PC-3 (cell line): ENCODE data around the gene PLA2G4C. TPM values are rescaled to one million over a fixed set of nuclear protein-coding genes. Genes with fewer than 3 reads are reported as not detected.

Source experiments
- ATAC-seq: fragments of 200-7000 bp; cut with Tn5 transposase; 2 replicates; pipeline ENCODE4 v1.9.1; 2020; ENCODE audit warnings: mild to moderate bottlenecking, moderate library complexity
- BruUV-seq: library from RNA; stranded (reverse); fragments of 400-500 nt; replicated peaks from 2 replicates; lab custom pipeline; 2021; lab: Mats Ljungman, UMichigan
- CTCF ChIA-PET: fragments of 300-600 bp; sonication (Branson Sonifier 250); formaldehyde crosslinking; loops from one replicate; lab custom pipeline; 2022; ENCODE audit warnings: antibody characterized with exemption; lab: Charles Lee
- POLR2A ChIA-PET: fragments of 300-600 bp; sonication (Branson Sonifier 250); formaldehyde crosslinking; loops from one replicate; lab custom pipeline; 2022; ENCODE audit warnings: antibody characterized with exemption; ENCODE audit not compliant: unreplicated experiment; lab: Charles Lee
- DNase-seq: peaks from one replicate; pipeline ENCODE4 v3.0.0-alpha.2; 2015
- H2AFZ ChIP-seq: fragments of 300-600 bp; sonication (generic); 2 replicates; pipeline ENCODE4 v1.6.0; 2016; ENCODE audit warnings: antibody characterized with exemption, low read length
- H3F3A ChIP-seq: fragments of 300-600 bp; sonication (generic); one replicate; pipeline ENCODE4 v1.6.0; 2017; ENCODE audit warnings: antibody characterized with exemption, low read length, control low read depth, mild to moderate bottlenecking; ENCODE audit not compliant: unreplicated experiment
- H3K27ac ChIP-seq: fragments of 300-600 bp; sonication (generic); 2 replicates; pipeline ENCODE4 v1.5.1; 2016; ENCODE audit warnings: mild to moderate bottlenecking, low read length
- H3K27me3 ChIP-seq: fragments of 300-600 bp; sonication (generic); 2 replicates; pipeline ENCODE4 v1.6.1; 2016; ENCODE audit warnings: low read length, mixed read lengths
- H3K36me3 ChIP-seq: fragments of 300-600 bp; sonication (generic); 2 replicates; pipeline ENCODE4 v1.6.1; 2016; ENCODE audit warnings: low read depth, mixed run types, low read length, mixed read lengths
- H3K4me1 ChIP-seq: fragments of 300-600 bp; sonication (generic); 2 replicates; pipeline ENCODE4 v1.5.1; 2016; ENCODE audit warnings: low read length; ENCODE audit not compliant: insufficient read depth
- H3K4me2 ChIP-seq: fragments of 300-600 bp; sonication (generic); 2 replicates; pipeline ENCODE4 v1.6.0; 2016; ENCODE audit warnings: low read length
- H3K4me3 ChIP-seq: fragments of 300-600 bp; sonication (generic); 2 replicates; pipeline ENCODE4 v1.5.1; 2016; ENCODE audit warnings: mild to moderate bottlenecking, low read length, mixed read lengths
- H3K79me2 ChIP-seq: fragments of 300-600 bp; sonication (generic); 2 replicates; pipeline ENCODE4 v1.6.1; 2017; ENCODE audit warnings: low read length, mixed read lengths
- H3K9ac ChIP-seq: fragments of 300-600 bp; sonication (generic); 2 replicates; pipeline ENCODE4 v1.6.0; 2016; ENCODE audit warnings: mild to moderate bottlenecking, low read length
- H3K9me2 ChIP-seq: fragments of 300-600 bp; sonication (generic); replicated peaks from 2 replicates; pipeline ENCODE4 v1.6.1; 2016; ENCODE audit warnings: mixed run types, low read length, mixed read lengths
- H3K9me3 ChIP-seq: fragments of 300-600 bp; sonication (generic); 2 replicates; pipeline ENCODE4 v1.6.1; 2016; ENCODE audit warnings: low read length, mixed read lengths
- H4K20me1 ChIP-seq: fragments of 300-600 bp; sonication (generic); 2 replicates; pipeline ENCODE4 v1.6.1; 2016; ENCODE audit warnings: low read length, mixed read lengths
- CTCF ChIP-seq: fragments of 300-600 bp; sonication (generic); conservative IDR thresholded peaks from 2 replicates; pipeline ENCODE4 v1.5.1; 2017; ENCODE audit warnings: antibody characterized with exemption, low read depth, mild to moderate bottlenecking, low read length
- EZH2 ChIP-seq: fragments of 300-600 bp; sonication (generic); IDR thresholded peaks from one replicate; pipeline ENCODE4 v1.6.1; 2017; ENCODE audit warnings: antibody characterized with exemption, mild to moderate bottlenecking, low read length; ENCODE audit not compliant: unreplicated experiment
- EZH2phosphoT487 ChIP-seq: fragments of 300-600 bp; sonication (generic); IDR thresholded peaks from 2 replicates; pipeline ENCODE4 v1.6.1; 2018; ENCODE audit warnings: mild to moderate bottlenecking, antibody characterized with exemption, low read length, borderline replicate concordance
- intact Hi-C: fragments of 100-400 bp; cut with micrococcal nuclease; formaldehyde crosslinking; loops from 2 replicates; pipeline ENCODE4 v1.9.0; 2023
- total RNA-seq: library from RNA; depleted of rRNA; stranded (reverse); fragments of >200 nt; gene quantifications from 2 replicates; pipeline ENCODE4 v1.2.3, GENCODE V29; 2014

The PLA2G4C gene
- total RNA-seq, 1 experiment from 2014 or later, result 2.6 TPM

- H2AFZ ChIP-seq, result no peak overlapping the region
- TF ChIP-seq EZH2, result no peak
- TF ChIP-seq EZH2phosphoT487, result no peak
- no peak for TF ChIP-seq CTCF
- no peak for ATAC-seq
- ChIA-PET POLR2A (no interaction called here), CTCF (no interaction called here)
- no peaks in the 10 kb centered on the region for H3K4me1 ChIP-seq
- H4K20me1 ChIP-seq, result no peaks in the 10 kb centered on the region
- no peak overlapping the region for H3K4me3 ChIP-seq
- no TSS peak for BruUV-seq
- no peak overlapping the region for H3K9ac ChIP-seq
- DNase-seq, result no peak
- H3K27ac ChIP-seq, result no peak overlapping the region
- H3F3A ChIP-seq, result no peaks in the 10 kb centered on the region
- peaks cover 8% of the 10 kb centered on the region; the same call in 1 of the 2 replicates for H3K27me3 ChIP-seq
- H3K36me3 ChIP-seq, result no peaks in the 10 kb centered on the region
- intact Hi-C loops, result no loop called here
- H3K4me2 ChIP-seq, result no peak overlapping the region
- H3K9me3 ChIP-seq, result peaks cover 4% of the 10 kb centered on the region; the same call in 1 of the 2 replicates
- no peaks in the 10 kb centered on the region for H3K79me2 ChIP-seq
- H3K9me2 ChIP-seq, result no peaks in the 10 kb centered on the region
Observed at GRCh38 chr19:48036765-48037164, 73.9 kb downstream of the PLA2G4C start.

GRCh38 chr19:48033604-48034003 is 77.0 kb downstream of the PLA2G4C start:
- ChIA-PET POLR2A (no interaction called here), CTCF (no interaction called here)
- H3F3A ChIP-seq, result no peaks in the 10 kb centered on the region
- H3K4me2 ChIP-seq, result no peak overlapping the region
- H3K9me2 ChIP-seq, result no peaks in the 10 kb centered on the region
- H3K27me3 ChIP-seq, result no peaks in the 10 kb centered on the region
- no peaks in the 10 kb centered on the region for H3K79me2 ChIP-seq
- no peak overlapping the region for H2AFZ ChIP-seq
- peaks cover 4% of the 10 kb centered on the region; the same call in 1 of the 2 replicates for H3K9me3 ChIP-seq
- H4K20me1 ChIP-seq, result no peaks in the 10 kb centered on the region
- H3K4me1 ChIP-seq, result no peaks in the 10 kb centered on the region
- no peak for TF ChIP-seq EZH2phosphoT487
- no peak for TF ChIP-seq CTCF
- no peak for TF ChIP-seq EZH2
- intact Hi-C loops, result no loop called here
- no peaks in the 10 kb centered on the region for H3K36me3 ChIP-seq
- ATAC-seq (no peak), DNase-seq (no peak)
- no peak overlapping the region for H3K9ac ChIP-seq
- H3K4me3 ChIP-seq, result no peak overlapping the region
- BruUV-seq, result no TSS peak
- no peak overlapping the region for H3K27ac ChIP-seq

- BruUV-seq, result no TSS peak
- Histone ChIP-seq H3K9me3 (no peaks in the 10 kb centered on the region), H3F3A (no peaks in the 10 kb centered on the region), H3K36me3 (no peaks in the 10 kb centered on the region), H3K4me1 (no peaks in the 10 kb centered on the region), H3K4me2 (no peak overlapping the region), H4K20me1 (no peaks in the 10 kb centered on the region), H3K27me3 (0 out of 2 replicates have a peak, but pooled peaks cover under 1% of the 10 kb centered on the region), H3K27ac (no peak overlapping the region), H3K79me2 (no peaks in the 10 kb centered on the region), H3K9ac (no peak overlapping the region), H3K4me3 (no peak overlapping the region), H3K9me2 (no peaks in the 10 kb centered on the region), H2AFZ (no peak overlapping the region)
- TF ChIP-seq EZH2 (no peak), EZH2phosphoT487 (no peak), CTCF (no peak)
- DNase-seq (no peak), ATAC-seq (no peak)
- ChIA-PET POLR2A (no interaction called here), CTCF (no interaction called here)
- intact Hi-C loops, result no loop called here
Observed at GRCh38 chr19:48030073-48030472, 80.5 kb downstream of the PLA2G4C start.
